GM18873 (cell line): ENCODE results near the gene HNRNPUL2.
"Not testable (repeated sequence)": the region's sequence is repeated elsewhere in the genome, so short reads cannot be mapped to it uniquely, and the experiment has no call there.

ENCODE experiments used
- ATAC-seq: cut with Tn5 transposase; IDR thresholded peaks from one replicate; pipeline ENCODE4 v1.9.1; 2021; ENCODE audit warnings: mild to moderate bottlenecking, moderate library complexity, moderate number of reproducible peaks; ENCODE audit not compliant: unreplicated experiment, low FRiP score

Gene HNRNPUL2

DNA sequence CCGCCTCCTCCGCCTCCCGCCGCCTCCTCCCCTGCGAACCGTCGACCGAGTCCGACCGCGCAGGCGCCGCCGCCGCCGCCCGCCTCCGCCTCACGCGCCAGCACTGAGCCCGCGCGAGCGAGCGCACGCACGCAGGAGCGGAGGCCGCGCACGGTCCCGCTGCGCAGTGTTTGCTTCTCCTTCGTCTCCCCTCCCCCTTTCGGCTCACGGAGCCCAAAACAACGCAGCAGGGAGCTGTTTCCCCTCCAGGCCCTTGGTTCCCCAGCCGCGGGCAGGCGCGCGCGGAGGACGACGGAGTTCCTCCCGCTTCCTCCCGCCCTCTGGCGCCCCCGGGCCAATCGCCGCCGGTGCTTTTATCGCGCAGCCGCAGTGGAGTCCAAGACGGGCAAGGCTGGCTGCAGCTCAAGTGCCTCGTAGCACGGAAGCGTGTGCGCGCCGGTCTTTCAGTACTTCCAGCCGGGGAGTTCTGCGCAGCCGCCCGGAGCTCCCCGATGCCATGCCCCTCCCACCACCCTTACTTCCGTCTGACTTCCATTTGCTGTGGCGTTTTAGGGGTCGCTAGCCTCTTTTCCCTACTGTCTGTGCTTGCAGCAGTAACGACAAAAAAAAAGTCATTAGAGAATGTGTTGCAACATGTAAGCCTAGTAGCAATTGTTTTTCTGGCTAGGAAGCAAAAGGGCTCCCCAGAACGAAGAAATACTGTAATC, at the start of gene HNRNPUL2:
Gene HNRNPUL2 (minus strand): TSS at position 293 of the 707 bp plus-strand sequence. CDS start 301 bp downstream, outside the sequence.
- peak; percentile 63 for ATAC-seq

DNA sequence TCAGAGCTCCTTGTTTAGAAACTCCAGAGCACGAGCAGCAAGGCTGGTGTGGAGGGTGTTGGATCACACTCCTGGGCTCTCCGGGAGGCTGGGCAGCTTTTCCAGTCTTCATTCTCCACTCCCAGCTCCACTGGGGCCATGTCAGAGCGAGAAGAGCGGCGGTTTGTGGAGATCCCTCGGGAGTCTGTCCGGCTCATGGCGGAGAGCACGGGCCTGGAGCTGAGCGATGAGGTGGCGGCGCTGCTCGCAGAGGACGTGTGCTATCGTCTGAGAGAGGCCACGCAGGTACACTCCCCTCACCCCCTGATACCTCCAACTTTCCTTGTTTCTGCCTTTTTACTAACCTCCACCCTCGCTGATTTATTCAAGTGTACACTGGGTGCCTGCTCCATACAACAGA, 48.4 kb upstream of the HNRNPUL2 start:
- no peak for ATAC-seq

DNA sequence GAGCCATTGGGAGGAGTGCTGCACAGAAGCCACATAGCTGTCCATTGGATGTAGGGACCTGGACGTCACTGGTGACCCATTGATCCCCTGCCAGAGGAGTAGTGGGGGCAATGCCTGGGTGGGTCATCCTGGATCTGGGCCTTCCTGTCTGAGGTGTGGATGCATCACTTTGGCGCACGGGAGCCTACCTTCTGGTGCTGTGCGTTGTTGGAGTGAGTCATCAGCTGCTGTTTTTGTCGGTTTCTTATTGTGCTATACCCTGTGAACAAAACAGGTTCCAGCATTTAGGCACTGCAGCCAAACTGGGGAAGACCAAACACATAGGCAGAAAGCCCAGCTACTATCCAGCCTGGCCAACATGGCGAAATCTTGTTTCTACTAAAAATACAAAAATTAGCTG, 47.1 kb upstream of the HNRNPUL2 start:
- no peak for ATAC-seq

DNA sequence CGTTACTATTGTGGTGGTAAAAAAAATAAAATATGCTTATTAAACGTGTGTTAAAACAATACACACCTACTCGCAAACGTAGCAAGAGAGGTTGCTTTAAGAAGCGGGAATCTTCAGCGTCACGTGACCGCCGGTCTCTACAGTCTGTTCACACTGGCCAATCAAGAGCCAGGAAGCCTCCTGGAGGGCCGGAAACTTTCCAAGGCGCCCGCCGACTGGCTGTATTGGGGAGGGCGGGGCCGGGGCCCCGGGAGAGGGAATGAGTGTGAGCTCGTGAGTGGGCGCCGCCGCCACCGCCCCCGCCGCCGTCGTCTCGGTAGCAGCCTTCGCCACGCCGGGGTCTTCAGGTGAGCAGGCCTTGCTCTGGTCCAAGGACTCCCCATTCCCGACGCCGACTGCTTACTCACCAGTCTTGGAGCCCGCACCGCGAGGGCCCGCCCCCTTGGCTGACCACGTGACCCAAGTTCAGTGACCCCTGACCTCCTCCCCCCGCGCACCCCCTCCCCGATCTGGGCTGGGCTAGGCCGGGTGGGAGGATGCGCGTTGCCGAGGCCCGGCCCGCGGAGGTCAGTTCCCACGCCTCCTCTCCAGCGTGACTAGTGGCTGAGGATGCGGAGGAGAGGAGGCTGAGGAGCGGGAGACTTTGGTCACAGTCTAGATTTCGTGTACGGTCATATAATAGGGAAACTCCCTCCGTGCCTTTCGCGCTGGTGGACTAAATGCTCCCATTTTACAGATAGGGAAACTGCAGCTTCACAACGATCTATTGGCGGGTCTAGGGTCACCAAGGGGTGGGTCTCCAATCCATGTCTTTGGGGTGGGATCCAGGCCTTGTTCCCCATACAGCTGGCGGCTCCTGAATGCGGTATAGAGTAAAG, 44.1 kb upstream of the HNRNPUL2 start, which contains the start of gene TAF6L:
Gene TAF6L (plus strand): TSS at position 253 of the 878 bp plus-strand sequence. CDS start 4,388 bp downstream, outside the sequence.
- ATAC-seq, result peak; percentile 67

GRCh38 chr11:62770778-62771143, 43.5 kb upstream of the HNRNPUL2 start:
- peak; percentile 3 for ATAC-seq

DNA sequence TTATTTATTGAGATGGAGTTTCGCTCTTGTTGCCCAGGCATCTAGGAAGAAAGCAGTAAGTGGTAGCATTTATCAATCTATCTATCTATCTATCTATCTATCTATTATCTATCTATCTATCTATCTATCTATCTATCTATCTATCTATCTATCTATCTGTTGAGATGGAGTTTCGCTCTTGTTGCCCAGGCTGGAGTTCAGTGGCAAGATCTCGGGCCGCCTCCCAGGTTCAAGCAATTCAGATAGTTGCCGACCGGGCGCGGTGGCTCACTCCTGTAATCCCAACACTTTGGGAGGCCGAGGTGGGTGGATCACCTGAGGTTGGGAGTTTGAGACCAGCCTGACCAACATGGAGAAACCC, 33.6 kb upstream of the HNRNPUL2 start:
- ATAC-seq, result not testable (repeated sequence)

GRCh38 chr11:62757846-62758788, 30.9 kb upstream of the HNRNPUL2 start:
- ATAC-seq, result no peak

GRCh38 chr11:62755086-62755615, 27.9 kb upstream of the HNRNPUL2 start:
- no peak for ATAC-seq

- ATAC-seq, result peak; percentile 94
Measured at GRCh38 chr11:62753736-62754603, 26.7 kb upstream of the HNRNPUL2 start, which contains the start of gene ZBTB3. TSS of gene ZBTB3 (minus strand) at chr11:62754160. CDS start at chr11:62753664, 496 bp downstream.

DNA sequence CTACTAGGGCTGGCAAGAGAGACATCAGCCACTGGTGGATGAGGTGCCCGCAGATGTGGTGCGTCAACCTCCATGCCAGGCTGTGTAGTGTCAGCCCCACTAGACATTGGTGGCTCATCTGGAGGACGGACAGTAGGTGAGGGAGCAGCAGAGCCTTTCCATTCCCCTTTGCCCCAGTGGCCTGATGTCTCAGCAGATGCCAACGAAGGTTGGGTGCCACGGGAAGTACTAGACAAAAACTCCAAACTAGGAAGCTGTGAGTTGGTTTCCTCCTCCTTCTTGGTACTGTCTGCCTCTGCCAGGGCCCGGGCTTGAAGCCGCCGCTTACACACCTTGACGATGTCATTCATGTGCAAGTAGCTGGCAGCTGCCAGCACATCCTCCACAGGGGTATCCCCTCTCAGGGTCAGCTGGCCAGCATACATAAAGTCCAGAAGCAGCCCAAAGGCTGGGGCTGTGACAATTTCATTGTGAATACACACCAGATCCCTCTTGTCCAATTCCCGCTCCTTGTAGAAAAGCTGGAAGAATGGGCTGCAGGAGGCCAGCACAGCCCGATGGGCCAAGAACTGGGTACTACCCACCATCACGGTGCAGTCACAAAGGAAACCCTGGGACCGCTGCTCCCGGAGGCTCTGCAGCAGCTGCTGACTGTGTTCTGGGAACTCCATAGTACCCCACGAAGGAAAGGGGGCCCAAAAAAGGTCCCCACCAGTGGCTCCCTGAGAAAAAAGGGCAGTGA, 25.9 kb upstream of the HNRNPUL2 start:
- ATAC-seq, result no peak

DNA sequence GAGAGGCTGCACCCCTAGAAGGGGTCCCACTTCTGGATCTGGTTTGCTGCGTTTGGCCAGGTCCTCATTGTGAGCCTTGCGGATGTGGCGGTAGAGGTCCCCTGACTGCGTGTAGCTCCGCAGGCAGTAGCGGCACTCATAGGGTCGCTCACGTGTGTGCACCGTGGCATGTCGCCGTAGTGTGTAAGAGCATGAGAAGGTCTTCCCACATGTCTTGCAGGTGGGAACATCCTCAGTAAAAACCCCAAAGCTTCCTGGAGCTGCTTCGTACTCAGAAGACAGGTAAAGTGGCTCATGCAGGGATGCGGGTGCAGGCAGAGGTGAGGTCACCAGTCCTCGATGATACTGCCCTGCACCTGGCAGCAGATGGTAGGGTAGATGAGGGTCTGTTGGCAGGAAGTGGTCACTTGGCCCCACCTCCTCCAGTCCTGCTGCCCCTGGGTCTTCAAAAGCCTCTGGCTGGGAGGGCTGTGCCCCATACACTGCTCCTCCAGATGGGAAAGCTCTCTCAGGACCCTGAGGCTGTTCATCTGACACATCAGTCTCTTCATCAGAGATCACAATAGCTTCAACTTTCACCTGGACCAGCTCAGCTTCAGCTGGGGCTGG, 25.0 kb upstream of the HNRNPUL2 start:
- ATAC-seq, result no peak

DNA sequence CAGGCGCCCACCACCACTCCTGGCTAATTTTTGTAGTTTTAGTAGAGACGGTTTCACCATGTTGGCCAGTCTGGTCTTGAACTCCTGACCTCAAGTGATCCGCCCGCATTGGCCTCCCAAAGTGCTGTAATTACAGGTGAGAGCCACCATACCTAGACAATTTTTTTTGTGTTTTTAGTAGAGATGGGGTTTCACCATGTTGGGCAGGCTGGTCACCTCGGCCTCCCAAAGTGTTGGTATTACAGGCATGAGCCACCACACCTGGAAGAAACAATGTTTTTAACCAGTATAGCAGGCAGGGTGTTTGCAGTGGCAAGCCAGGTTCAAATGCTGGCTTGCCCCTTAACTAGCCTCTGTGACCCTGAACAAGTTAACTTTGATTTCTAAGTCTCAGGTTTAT, 22.7 kb upstream of the HNRNPUL2 start:
- ATAC-seq, result not testable (repeated sequence)

DNA sequence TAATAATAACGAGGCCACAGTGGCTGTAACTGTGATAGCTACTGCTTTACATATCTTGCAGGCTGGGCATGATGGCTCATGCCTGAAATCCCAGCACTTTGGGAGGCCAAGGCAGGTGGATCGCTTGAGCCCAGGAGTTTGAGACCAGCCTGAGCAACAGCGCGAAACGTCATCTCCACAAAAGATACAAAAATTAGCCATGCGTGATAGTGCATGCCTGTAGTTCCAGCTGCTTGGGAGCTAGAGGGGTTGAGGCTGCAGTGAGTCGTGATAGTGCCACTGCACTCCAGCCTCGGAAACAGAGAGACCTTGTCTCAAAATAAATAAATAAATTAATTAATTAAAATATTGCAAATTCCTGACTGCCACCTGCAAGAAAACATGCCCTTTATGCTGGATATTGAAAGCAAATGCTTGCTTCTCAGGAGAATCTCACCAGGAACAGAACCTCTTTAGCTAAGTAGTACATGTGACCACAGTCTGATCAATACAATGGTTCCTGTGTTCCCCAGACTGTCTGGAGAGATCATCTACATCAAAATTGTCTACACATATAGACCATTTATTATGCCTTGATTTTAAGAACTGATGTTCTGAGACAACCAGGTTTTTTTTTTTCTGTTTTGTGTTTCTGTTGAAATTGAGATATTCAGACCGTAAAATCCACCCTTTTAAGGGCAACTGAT, 20.4 kb upstream of the HNRNPUL2 start:
- no peak for ATAC-seq

- ATAC-seq, result no peak
Measured at GRCh38 chr11:62737196-62737595, 9.9 kb upstream of the HNRNPUL2 start.

- ATAC-seq, result no peak
Measured at GRCh38 chr11:62732830-62733229, 5.6 kb upstream of the HNRNPUL2 start.

GRCh38 chr11:62730076-62730475, 2.8 kb upstream of the HNRNPUL2 start:
- not testable (repeated sequence) for ATAC-seq

GRCh38 chr11:62728171-62728988, 1.1 kb upstream of the HNRNPUL2 start, which contains the start of gene TTC9C:
TSS of gene TTC9C (plus strand) at chr11:62728486. CDS start at chr11:62728849, 363 bp downstream.
- ATAC-seq, result peak; percentile 12
